Measurements from ENCODE around the gene ITGB1. TPM values are rescaled to one million over a fixed set of nuclear protein-coding genes. Genes with fewer than 3 reads are reported as not detected.

The ITGB1 gene
- total and polyA plus RNA-seq, 9 donors = 308 to 467 (median 379) TPM

- WGBS (ENCODE audit: insufficient coverage) = no CpG with 5 or more reads among the region's 5 CpGs
- peaks cover 5% of the 10 kb centered on the region for H3K4me1 ChIP-seq (ENCODE audit: control insufficient read depth, insufficient read depth, low read length)
- H3K36me3 ChIP-seq (ENCODE audit: control insufficient read depth, insufficient read depth, low read length) = no peaks in the 10 kb centered on the region
- no peaks in the 10 kb centered on the region for H3K9me3 ChIP-seq (replicated peaks; ENCODE audit: control insufficient read depth, low read depth, low read length)
- no peak overlapping the region for H3K27ac ChIP-seq (ENCODE audit: low read length)
- no peaks in the 10 kb centered on the region for H3K27me3 ChIP-seq (ENCODE audit: control insufficient read depth, insufficient read depth, low read length)
- no peak overlapping the region for H3K4me3 ChIP-seq (ENCODE audit: low read length)
- DNase-seq = no peak
These were observed 7.4 kb downstream of the ITGB1 start for GRCh38 chr10:32950591-32951108.

- Histone ChIP-seq H3K27me3 (ENCODE audit: control insufficient read depth, insufficient read depth, low read length) (no peaks in the 10 kb centered on the region), H3K27ac (ENCODE audit: low read length) (no peak overlapping the region), H3K4me3 (ENCODE audit: low read length) (no peak overlapping the region), H3K36me3 (ENCODE audit: control insufficient read depth, insufficient read depth, low read length) (no peaks in the 10 kb centered on the region), H3K4me1 (ENCODE audit: control insufficient read depth, insufficient read depth, low read length) (peaks cover 5% of the 10 kb centered on the region), H3K9me3 (replicated peaks; ENCODE audit: control insufficient read depth, low read depth, low read length) (no peaks in the 10 kb centered on the region)
- DNase-seq = no peak
These were observed 8.8 kb downstream of the ITGB1 start for GRCh38 chr10:32949221-32949678.

- no CpG with 5 or more reads among the region's 3 CpGs for WGBS (ENCODE audit: insufficient coverage)
- H3K27me3 ChIP-seq (ENCODE audit: control insufficient read depth, insufficient read depth, low read length) = no peaks in the 10 kb centered on the region
- DNase-seq = no peak
- H3K9me3 ChIP-seq (replicated peaks; ENCODE audit: control insufficient read depth, low read depth, low read length) = no peaks in the 10 kb centered on the region
- no peak overlapping the region for H3K4me3 ChIP-seq (ENCODE audit: low read length)
- H3K36me3 ChIP-seq (ENCODE audit: control insufficient read depth, insufficient read depth, low read length) = no peaks in the 10 kb centered on the region
- peaks cover 3% of the 10 kb centered on the region for H3K4me1 ChIP-seq (ENCODE audit: control insufficient read depth, insufficient read depth, low read length)
- no peak overlapping the region for H3K27ac ChIP-seq (ENCODE audit: low read length)
These were observed 9.6 kb downstream of the ITGB1 start for GRCh38 chr10:32948451-32948850.

GRCh38 chr10:32947586-32947985, 10.4 kb downstream of the ITGB1 start:
- no peak overlapping the region for H3K4me3 ChIP-seq (ENCODE audit: low read length)
- H3K27ac ChIP-seq (ENCODE audit: low read length) = no peak overlapping the region
- no peaks in the 10 kb centered on the region for H3K9me3 ChIP-seq (replicated peaks; ENCODE audit: control insufficient read depth, low read depth, low read length)
- no peak for DNase-seq
- H3K27me3 ChIP-seq (ENCODE audit: control insufficient read depth, insufficient read depth, low read length) = no peaks in the 10 kb centered on the region
- H3K4me1 ChIP-seq (ENCODE audit: control insufficient read depth, insufficient read depth, low read length) = peaks cover 7% of the 10 kb centered on the region
- no CpG with 5 or more reads among the region's 5 CpGs for WGBS (ENCODE audit: insufficient coverage)
- H3K36me3 ChIP-seq (ENCODE audit: control insufficient read depth, insufficient read depth, low read length) = no peaks in the 10 kb centered on the region

- WGBS (ENCODE audit: insufficient coverage) = 92% methylated on average over 2 of the region's 2 CpGs
- DNase-seq = no peak
- no peak overlapping the region for H3K27ac ChIP-seq (ENCODE audit: low read length)
- H3K4me1 ChIP-seq (ENCODE audit: control insufficient read depth, insufficient read depth, low read length) = peaks cover 15% of the 10 kb centered on the region
- H3K27me3 ChIP-seq (ENCODE audit: control insufficient read depth, insufficient read depth, low read length) = no peaks in the 10 kb centered on the region
- no peak overlapping the region for H3K4me3 ChIP-seq (ENCODE audit: low read length)
- no peaks in the 10 kb centered on the region for H3K36me3 ChIP-seq (ENCODE audit: control insufficient read depth, insufficient read depth, low read length)
- no peaks in the 10 kb centered on the region for H3K9me3 ChIP-seq (replicated peaks; ENCODE audit: control insufficient read depth, low read depth, low read length)
These were observed 11.9 kb downstream of the ITGB1 start for GRCh38 chr10:32946108-32946507.

GRCh38 chr10:32943854-32944661, 14.0 kb downstream of the ITGB1 start:
- DNase-seq = no peak
- no peaks in the 10 kb centered on the region for H3K27me3 ChIP-seq (ENCODE audit: control insufficient read depth, insufficient read depth, low read length)
- no peak overlapping the region for H3K4me3 ChIP-seq (ENCODE audit: low read length)
- no peaks in the 10 kb centered on the region for H3K36me3 ChIP-seq (ENCODE audit: control insufficient read depth, insufficient read depth, low read length)
- 81% methylated on average over 19 of the region's 24 CpGs for WGBS (ENCODE audit: insufficient coverage)
- H3K27ac ChIP-seq (ENCODE audit: low read length) = no peak overlapping the region
- peaks cover 26% of the 10 kb centered on the region for H3K4me1 ChIP-seq (ENCODE audit: control insufficient read depth, insufficient read depth, low read length)
- H3K9me3 ChIP-seq (replicated peaks; ENCODE audit: control insufficient read depth, low read depth, low read length) = no peaks in the 10 kb centered on the region

- Histone ChIP-seq H3K36me3 (ENCODE audit: control insufficient read depth, insufficient read depth, low read length) (no peaks in the 10 kb centered on the region), H3K27ac (ENCODE audit: low read length) (no peak overlapping the region), H3K4me3 (ENCODE audit: low read length) (no peak overlapping the region), H3K4me1 (ENCODE audit: control insufficient read depth, insufficient read depth, low read length) (peaks cover 31% of the 10 kb centered on the region), H3K27me3 (ENCODE audit: control insufficient read depth, insufficient read depth, low read length) (no peaks in the 10 kb centered on the region), H3K9me3 (replicated peaks; ENCODE audit: control insufficient read depth, low read depth, low read length) (no peaks in the 10 kb centered on the region)
- 40% methylated on average over 1 of the region's 2 CpGs for WGBS (ENCODE audit: insufficient coverage)
- no peak for DNase-seq
These were observed 14.6 kb downstream of the ITGB1 start for GRCh38 chr10:32943395-32943794.

GRCh38 chr10:32942081-32942480, 15.9 kb downstream of the ITGB1 start:
- H3K4me1 ChIP-seq (ENCODE audit: control insufficient read depth, insufficient read depth, low read length) = peaks cover 34% of the 10 kb centered on the region
- H3K36me3 ChIP-seq (ENCODE audit: control insufficient read depth, insufficient read depth, low read length) = no peaks in the 10 kb centered on the region
- WGBS (ENCODE audit: insufficient coverage) = no CpG with 5 or more reads among the region's 1 CpG
- DNase-seq = no peak
- H3K4me3 ChIP-seq (ENCODE audit: low read length) = no peak overlapping the region
- H3K27me3 ChIP-seq (ENCODE audit: control insufficient read depth, insufficient read depth, low read length) = no peaks in the 10 kb centered on the region
- no peak overlapping the region for H3K27ac ChIP-seq (ENCODE audit: low read length)
- H3K9me3 ChIP-seq (replicated peaks; ENCODE audit: control insufficient read depth, low read depth, low read length) = no peaks in the 10 kb centered on the region

GRCh38 chr10:32941357-32941756, 16.7 kb downstream of the ITGB1 start:
- peak; percentile 55 for DNase-seq
- no peaks in the 10 kb centered on the region for H3K27me3 ChIP-seq (ENCODE audit: control insufficient read depth, insufficient read depth, low read length)
- H3K4me1 ChIP-seq (ENCODE audit: control insufficient read depth, insufficient read depth, low read length) = peaks cover 34% of the 10 kb centered on the region
- H3K36me3 ChIP-seq (ENCODE audit: control insufficient read depth, insufficient read depth, low read length) = no peaks in the 10 kb centered on the region
- H3K4me3 ChIP-seq (ENCODE audit: low read length) = no peak overlapping the region
- no peaks in the 10 kb centered on the region for H3K9me3 ChIP-seq (replicated peaks; ENCODE audit: control insufficient read depth, low read depth, low read length)
- H3K27ac ChIP-seq (ENCODE audit: low read length) = no peak overlapping the region
- no CpG with 5 or more reads among the region's 2 CpGs for whole genome bisulfite sequencing (ENCODE audit: insufficient coverage)

- H3K4me1 ChIP-seq (ENCODE audit: control insufficient read depth, insufficient read depth, low read length) = peaks cover 34% of the 10 kb centered on the region
- peak overlapping the region; percentile 35 for H3K27ac ChIP-seq (ENCODE audit: low read length)
- no peak for DNase-seq
- H3K27me3 ChIP-seq (ENCODE audit: control insufficient read depth, insufficient read depth, low read length) = no peaks in the 10 kb centered on the region
- no peaks in the 10 kb centered on the region for H3K9me3 ChIP-seq (replicated peaks; ENCODE audit: control insufficient read depth, low read depth, low read length)
- H3K36me3 ChIP-seq (ENCODE audit: control insufficient read depth, insufficient read depth, low read length) = peaks cover 3% of the 10 kb centered on the region
- WGBS (ENCODE audit: insufficient coverage) = 84% methylated on average over 3 of the region's 10 CpGs
- no peak overlapping the region for H3K4me3 ChIP-seq (ENCODE audit: low read length)
These were observed 17.4 kb downstream of the ITGB1 start for GRCh38 chr10:32940321-32941301.

Data from muscle of leg (tissue), 11 donors.